Astrocyte of the spinal cord (primary cell): Measurements from ENCODE around the gene PEAK3.

Experiments
- DNase-seq: peaks from one replicate; pipeline ENCODE4 v3.0.0; 2011; ENCODE audit warnings: low read depth, low spot score
- H3K4me3 ChIP-seq: 2 replicates; pipeline ENCODE4 v1.5.1; 2011; ENCODE audit warnings: low read depth, mild to moderate bottlenecking, low read length, moderate library complexity
- in situ Hi-C: cut with HindIII; loops from 2 replicates; pipeline ENCODE4 v1.10.0; 2017; ENCODE audit warnings: low sequenced_read_pairs
- TF ChIP-seq, protein P1 (sequence below): IDR thresholded peaks from 2 replicates; pipeline ENCODE4 v1.5.1; 2012; ENCODE audit warnings: low read depth, mild to moderate bottlenecking, low read length, inconsistent platforms

PEAK3 gene

DNA sequence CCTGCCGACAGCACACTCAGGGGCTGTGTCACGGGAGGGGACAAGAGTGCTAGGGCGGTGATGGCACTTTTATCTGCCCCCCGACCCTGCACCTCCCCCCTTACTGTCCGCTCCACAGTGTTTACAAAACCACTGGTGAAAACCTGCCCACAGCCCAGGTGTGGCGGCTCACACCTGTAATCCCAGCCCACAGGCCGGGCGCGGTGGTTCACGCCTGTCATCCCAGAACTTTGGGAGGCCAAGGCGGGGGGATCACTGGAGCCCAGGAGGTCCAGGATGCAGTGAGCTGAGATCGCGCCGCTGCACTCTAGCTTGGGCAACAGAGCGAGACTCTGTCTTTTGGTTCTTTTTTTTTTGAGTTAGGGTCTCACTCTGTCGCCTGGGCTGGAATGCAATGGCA lies 14.2 kb upstream of the PEAK3 start:
- H3K4me3 ChIP-seq: no peak overlapping the region
- in situ Hi-C loops: no loop called here
- DNase-seq: no peak
- TF ChIP-seq, protein P1, sequence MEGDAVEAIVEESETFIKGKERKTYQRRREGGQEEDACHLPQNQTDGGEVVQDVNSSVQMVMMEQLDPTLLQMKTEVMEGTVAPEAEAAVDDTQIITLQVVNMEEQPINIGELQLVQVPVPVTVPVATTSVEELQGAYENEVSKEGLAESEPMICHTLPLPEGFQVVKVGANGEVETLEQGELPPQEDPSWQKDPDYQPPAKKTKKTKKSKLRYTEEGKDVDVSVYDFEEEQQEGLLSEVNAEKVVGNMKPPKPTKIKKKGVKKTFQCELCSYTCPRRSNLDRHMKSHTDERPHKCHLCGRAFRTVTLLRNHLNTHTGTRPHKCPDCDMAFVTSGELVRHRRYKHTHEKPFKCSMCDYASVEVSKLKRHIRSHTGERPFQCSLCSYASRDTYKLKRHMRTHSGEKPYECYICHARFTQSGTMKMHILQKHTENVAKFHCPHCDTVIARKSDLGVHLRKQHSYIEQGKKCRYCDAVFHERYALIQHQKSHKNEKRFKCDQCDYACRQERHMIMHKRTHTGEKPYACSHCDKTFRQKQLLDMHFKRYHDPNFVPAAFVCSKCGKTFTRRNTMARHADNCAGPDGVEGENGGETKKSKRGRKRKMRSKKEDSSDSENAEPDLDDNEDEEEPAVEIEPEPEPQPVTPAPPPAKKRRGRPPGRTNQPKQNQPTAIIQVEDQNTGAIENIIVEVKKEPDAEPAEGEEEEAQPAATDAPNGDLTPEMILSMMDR: no peak

GRCh38 chr19:2294687-2295335 lies 12.8 kb upstream of the PEAK3 start:
- DNase-seq: no peak
- in situ Hi-C loops: no loop called here
- TF ChIP-seq, protein P1: no peak
- H3K4me3 ChIP-seq: no peak overlapping the region

- no peak overlapping the region for H3K4me3 ChIP-seq
- TF ChIP-seq, protein P1: no peak
- no peak for DNase-seq
- in situ Hi-C loops: no loop called here
Observed at GRCh38 chr19:2291185-2291751, 9.3 kb upstream of the PEAK3 start.

GRCh38 chr19:2290441-2291184 lies 8.6 kb upstream of the PEAK3 start:
- no peak for DNase-seq
- in situ Hi-C loops: no loop called here
- no peak overlapping the region for H3K4me3 ChIP-seq
- TF ChIP-seq, protein P1: no peak

- DNase-seq: no peak
Observed at GRCh38 chr19:2289714-2290435, 7.9 kb upstream of the PEAK3 start.

More at GRCh38 chr19:2289714-2290435, 7.9 kb upstream of the PEAK3 start:
- no peak overlapping the region for H3K4me3 ChIP-seq
- TF ChIP-seq, protein P1: no peak
- in situ Hi-C loops: no loop called here
